Breast epithelium (tissue), 3 donors: Measurements from ENCODE around the gene CEPT1.

Source experiments
- POLR2A ChIP-seq: fragments of 450-650 bp; IDR thresholded peaks from one replicate; pipeline ENCODE4 v1.6.1; 2016; ENCODE audit warnings: antibody characterized with exemption, mild to moderate bottlenecking, moderate library complexity
- POLR2AphosphoS5 ChIP-seq, 3 donors: sonication (generic); formaldehyde crosslinking; IDR thresholded peaks; one replicate each; pipeline ENCODE4 v1.6.1; 2017; ENCODE audit warnings: antibody characterized with exemption in 3 of 3
- TF ChIP-seq, protein P1 (sequence below), 3 donors: fragments of 450-650 bp; IDR thresholded peaks; one replicate each; pipeline ENCODE4 v1.5.1; 2016 to 2017; ENCODE audit warnings: antibody characterized with exemption in 3 of 3, mild to moderate bottlenecking in 3 of 3, moderate library complexity in 3 of 3

DNA sequence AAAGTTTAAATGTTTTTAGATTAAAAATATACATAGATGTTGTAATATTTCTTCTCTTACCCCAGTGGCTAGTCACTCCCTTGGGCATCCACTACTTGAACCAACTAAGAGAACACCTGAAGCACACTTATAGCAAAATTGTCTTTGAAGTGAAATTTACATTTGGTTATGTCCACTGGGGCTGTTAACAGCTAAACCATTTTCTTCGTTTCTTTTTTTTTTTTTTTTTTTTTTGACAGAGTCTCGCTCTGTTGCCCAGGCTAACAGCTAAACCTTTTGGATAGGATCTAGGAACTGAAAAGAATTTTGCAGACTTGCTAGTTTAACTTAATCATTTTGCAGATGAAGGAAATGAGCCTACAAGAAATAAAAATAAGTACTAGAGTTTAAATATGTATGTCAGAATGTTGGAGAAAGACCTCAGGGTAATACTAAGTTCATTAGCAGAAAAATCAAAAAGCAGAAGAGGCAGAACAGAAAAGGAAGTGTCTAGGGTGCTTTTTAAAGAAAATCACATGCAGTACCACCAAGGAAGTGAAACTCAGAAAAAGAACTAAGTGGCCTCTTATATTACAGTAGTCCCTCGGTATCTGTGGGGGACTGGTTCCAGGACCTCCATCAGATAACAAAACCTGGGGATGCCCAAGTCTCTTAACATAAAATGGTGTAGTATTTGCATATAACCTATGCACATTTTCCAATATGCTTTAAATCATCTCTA lies 11.9 kb upstream of the CEPT1 start:
- TF ChIP-seq, protein P1, sequence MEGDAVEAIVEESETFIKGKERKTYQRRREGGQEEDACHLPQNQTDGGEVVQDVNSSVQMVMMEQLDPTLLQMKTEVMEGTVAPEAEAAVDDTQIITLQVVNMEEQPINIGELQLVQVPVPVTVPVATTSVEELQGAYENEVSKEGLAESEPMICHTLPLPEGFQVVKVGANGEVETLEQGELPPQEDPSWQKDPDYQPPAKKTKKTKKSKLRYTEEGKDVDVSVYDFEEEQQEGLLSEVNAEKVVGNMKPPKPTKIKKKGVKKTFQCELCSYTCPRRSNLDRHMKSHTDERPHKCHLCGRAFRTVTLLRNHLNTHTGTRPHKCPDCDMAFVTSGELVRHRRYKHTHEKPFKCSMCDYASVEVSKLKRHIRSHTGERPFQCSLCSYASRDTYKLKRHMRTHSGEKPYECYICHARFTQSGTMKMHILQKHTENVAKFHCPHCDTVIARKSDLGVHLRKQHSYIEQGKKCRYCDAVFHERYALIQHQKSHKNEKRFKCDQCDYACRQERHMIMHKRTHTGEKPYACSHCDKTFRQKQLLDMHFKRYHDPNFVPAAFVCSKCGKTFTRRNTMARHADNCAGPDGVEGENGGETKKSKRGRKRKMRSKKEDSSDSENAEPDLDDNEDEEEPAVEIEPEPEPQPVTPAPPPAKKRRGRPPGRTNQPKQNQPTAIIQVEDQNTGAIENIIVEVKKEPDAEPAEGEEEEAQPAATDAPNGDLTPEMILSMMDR (IDR thresholded peaks at IDR 0.05): no peak
- no peak for TF ChIP-seq POLR2AphosphoS5 (IDR thresholded peaks at IDR 0.05)
- TF ChIP-seq POLR2A: no peak
